C4-2B (cell line): ENCODE data around the gene GOLGA6L7.

ENCODE experiments used
- ZFX ChIP-seq: fragments of 450-650 bp; IDR thresholded peaks from 2 replicates; pipeline ENCODE4 v1.6.1; 2017
- TF ChIP-seq, protein P1 (sequence below): fragments of 450-650 bp; conservative IDR thresholded peaks from 2 replicates; pipeline ENCODE4 v1.5.1; 2017; ENCODE audit warnings: mild to moderate bottlenecking

DNA sequence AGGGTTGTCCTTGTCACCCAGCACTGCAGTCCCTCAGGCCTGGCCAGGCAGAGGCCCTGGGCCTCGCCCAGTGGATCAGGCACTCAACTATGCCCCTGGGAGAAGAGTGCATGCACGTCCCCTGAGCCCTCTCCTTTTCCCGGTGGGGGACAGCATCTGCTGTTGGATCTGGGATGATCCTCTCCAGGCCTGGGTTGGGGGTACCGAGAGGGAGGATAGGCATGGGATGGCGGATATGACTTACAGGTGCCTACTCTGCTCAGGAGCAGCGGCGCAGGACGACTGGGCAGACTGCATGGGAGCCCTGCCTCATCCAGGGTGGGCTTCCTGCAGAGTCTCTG lies 28.4 kb upstream of the GOLGA6L7 start:
- TF ChIP-seq, protein P1, sequence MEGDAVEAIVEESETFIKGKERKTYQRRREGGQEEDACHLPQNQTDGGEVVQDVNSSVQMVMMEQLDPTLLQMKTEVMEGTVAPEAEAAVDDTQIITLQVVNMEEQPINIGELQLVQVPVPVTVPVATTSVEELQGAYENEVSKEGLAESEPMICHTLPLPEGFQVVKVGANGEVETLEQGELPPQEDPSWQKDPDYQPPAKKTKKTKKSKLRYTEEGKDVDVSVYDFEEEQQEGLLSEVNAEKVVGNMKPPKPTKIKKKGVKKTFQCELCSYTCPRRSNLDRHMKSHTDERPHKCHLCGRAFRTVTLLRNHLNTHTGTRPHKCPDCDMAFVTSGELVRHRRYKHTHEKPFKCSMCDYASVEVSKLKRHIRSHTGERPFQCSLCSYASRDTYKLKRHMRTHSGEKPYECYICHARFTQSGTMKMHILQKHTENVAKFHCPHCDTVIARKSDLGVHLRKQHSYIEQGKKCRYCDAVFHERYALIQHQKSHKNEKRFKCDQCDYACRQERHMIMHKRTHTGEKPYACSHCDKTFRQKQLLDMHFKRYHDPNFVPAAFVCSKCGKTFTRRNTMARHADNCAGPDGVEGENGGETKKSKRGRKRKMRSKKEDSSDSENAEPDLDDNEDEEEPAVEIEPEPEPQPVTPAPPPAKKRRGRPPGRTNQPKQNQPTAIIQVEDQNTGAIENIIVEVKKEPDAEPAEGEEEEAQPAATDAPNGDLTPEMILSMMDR: no peak
- no peak for TF ChIP-seq ZFX
